GM21447 (cell line): Measurements from ENCODE around the gene PDZD2.

ENCODE experiments used
- ATAC-seq: cut with Tn5 transposase; IDR thresholded peaks from one replicate; pipeline ENCODE4 v1.9.1; 2021; ENCODE audit not compliant: unreplicated experiment

PDZD2 gene

GRCh38 chr5:31637851-31638250 is 1.1 kb upstream of the PDZD2 start:
- no peak for ATAC-seq

GRCh38 chr5:31638345-31638744 is 586 bp upstream of the PDZD2 start:
- peak; percentile 21 for ATAC-seq

- ATAC-seq, result no peak
Measured at GRCh38 chr5:31639481-31640411, 815 bp downstream of the PDZD2 start.

- ATAC-seq, result no peak
Measured at GRCh38 chr5:31640573-31640972, 1.6 kb downstream of the PDZD2 start.

- no peak for ATAC-seq
Measured at GRCh38 chr5:31641059-31641458, 2.1 kb downstream of the PDZD2 start.

GRCh38 chr5:31641575-31641974 is 2.6 kb downstream of the PDZD2 start:
- ATAC-seq, result no peak

- ATAC-seq, result no peak
Measured at GRCh38 chr5:31645420-31646081, 6.6 kb downstream of the PDZD2 start.

- no peak for ATAC-seq
Measured at GRCh38 chr5:31648326-31648725, 9.4 kb downstream of the PDZD2 start.

GRCh38 chr5:31651241-31651640 is 12.3 kb downstream of the PDZD2 start:
- ATAC-seq, result no peak

GRCh38 chr5:31655491-31655890 is 16.6 kb downstream of the PDZD2 start:
- ATAC-seq, result no peak

- ATAC-seq, result no peak
Measured at GRCh38 chr5:31656806-31657205, 17.9 kb downstream of the PDZD2 start.

- no peak for ATAC-seq
Measured at GRCh38 chr5:31657315-31657979, 18.5 kb downstream of the PDZD2 start.

- ATAC-seq, result no peak
Measured at GRCh38 chr5:31661257-31661656, 22.3 kb downstream of the PDZD2 start.

- ATAC-seq, result no peak
Measured at GRCh38 chr5:31663519-31663918, 24.6 kb downstream of the PDZD2 start.

GRCh38 chr5:31664566-31664965 is 25.6 kb downstream of the PDZD2 start:
- ATAC-seq, result no peak

- no peak for ATAC-seq
Measured at GRCh38 chr5:31671339-31671741, 32.4 kb downstream of the PDZD2 start.

- no peak for ATAC-seq
Measured at GRCh38 chr5:31674371-31674951, 35.5 kb downstream of the PDZD2 start.

- no peak for ATAC-seq
Measured at GRCh38 chr5:31675472-31675871, 36.5 kb downstream of the PDZD2 start.

GRCh38 chr5:31678180-31678579 is 39.2 kb downstream of the PDZD2 start:
- no peak for ATAC-seq

GRCh38 chr5:31680528-31680927 is 41.6 kb downstream of the PDZD2 start:
- no peak for ATAC-seq

GRCh38 chr5:31682025-31682424 is 43.1 kb downstream of the PDZD2 start:
- no peak for ATAC-seq
